ENCODE measurements around the gene IL1RAPL1.

IL1RAPL1 gene

GRCh38 chrX:29941287-29941686, 1354.0 kb downstream of the IL1RAPL1 start:
- DNase-seq = no peak

- DNase-seq = no peak
Observed at GRCh38 chrX:29947225-29947624, 1360.0 kb downstream of the IL1RAPL1 start.

GRCh38 chrX:29948653-29949052, 1361.4 kb downstream of the IL1RAPL1 start:
- no peak for DNase-seq

GRCh38 chrX:29952016-29952415, 1364.8 kb downstream of the IL1RAPL1 start:
- no peak for DNase-seq

- DNase-seq = no peak
Observed at GRCh38 chrX:29962061-29962460, 1374.8 kb downstream of the IL1RAPL1 start.

GRCh38 chrX:29965634-29966033, 1378.4 kb downstream of the IL1RAPL1 start:
- DNase-seq = no peak

GRCh38 chrX:29992083-29992482, 1404.8 kb downstream of the IL1RAPL1 start:
- no peak for DNase-seq

- DNase-seq = no peak
Observed at GRCh38 chrX:30005813-30006212, 1418.6 kb downstream of the IL1RAPL1 start.

Data from SHP77 (cell line).